Sigmoid colon (tissue), 7 donors: Measurements from ENCODE around the gene PDCD11. TPM values are rescaled to one million over a fixed set of nuclear protein-coding genes. Genes with fewer than 3 reads are reported as not detected.

Experiments
- DNase-seq: peaks from one replicate; pipeline ENCODE4 v3.0.0-alpha.2; 2019
- H3K27ac ChIP-seq, 4 donors: fragments of 200-600 bp; sonication (generic); one replicate each; pipeline ENCODE4 v1.5.1; 2016 to 2019; ENCODE audit warnings: mild to moderate bottlenecking in 1 of 4
- H3K27me3 ChIP-seq, 3 donors: fragments of 200-600 bp; sonication (generic); one replicate each; pipeline ENCODE4 v1.5.1; 2019; ENCODE audit warnings: mild to moderate bottlenecking in 1 of 3
- H3K36me3 ChIP-seq, 4 donors: fragments of 200-600 bp; sonication (generic); one replicate each; pipeline ENCODE4 v1.5.1; 2016 to 2019
- H3K4me1 ChIP-seq, 4 donors: fragments of 200-600 bp; sonication (generic); one replicate each; pipeline ENCODE4 v1.5.1; 2017 to 2019
- H3K4me3 ChIP-seq, 4 donors: fragments of 200-600 bp; sonication (generic); one replicate each; pipeline ENCODE4 v1.5.1; 2017 to 2019; ENCODE audit warnings: mild to moderate bottlenecking in 2 of 4, moderate library complexity in 1 of 4
- H3K9me3 ChIP-seq, 4 donors: fragments of 200-600 bp in 3 of 4; sonication (generic) in 3 of 4; one replicate each; pipeline versions ENCODE4 v1.5.1 to v1.6.1; 2013 to 2019
- CTCF ChIP-seq, 4 experiments: fragments of 450-650 bp in 3 of 4; fragments of 200-600 bp in 1 of 4; IDR thresholded peaks; one replicate each; pipeline ENCODE4 v1.5.1; 2016 to 2019; ENCODE audit warnings: antibody characterized with exemption in 4 of 4, mild to moderate bottlenecking in 3 of 4, moderate library complexity in 2 of 4
- EP300 ChIP-seq, 4 donors: sonication (generic); formaldehyde crosslinking; IDR thresholded peaks; one replicate each; pipeline ENCODE4 v1.6.1; 2017; ENCODE audit warnings: antibody characterized with exemption in 4 of 4
- POLR2A ChIP-seq, 2 donors: fragments of 450-650 bp; IDR thresholded peaks; one replicate each; pipeline ENCODE4 v1.6.1; 2016; ENCODE audit warnings: antibody characterized with exemption in 2 of 2, mild to moderate bottlenecking in 2 of 2, moderate library complexity in 2 of 2
- POLR2AphosphoS5 ChIP-seq, 4 donors: sonication (generic); formaldehyde crosslinking; IDR thresholded peaks; one replicate each; pipeline ENCODE4 v1.6.1; 2017; ENCODE audit warnings: antibody characterized with exemption in 4 of 4
- WGBS, 2 donors: extraction: QIAGEN DNeasy Blood & Tissue Kit; methylation state at CpG; one replicate each; pipeline ENCODE4 v1.1.7; 2013; 5-methylcytosine and 5-hydroxymethylcytosine counted together
- intact Hi-C: fragments of 100-400 bp; cut with DNase I; formaldehyde crosslinking; loops from one replicate; pipeline ENCODE4 v1.15.1; 2023
- polyA plus RNA-seq, 3 donors: library from polyadenylated mRNA; stranded (reverse); fragments of 200-250 nt; gene quantifications; one replicate each; pipeline ENCODE4 v1.2.3, GENCODE V29; 2013
- total RNA-seq, 4 donors: library from RNA; depleted of rRNA; stranded (reverse); fragments of >200 nt; gene quantifications; one replicate each; pipeline ENCODE4 v1.1.0, GENCODE V29; 2016
- donor health status: healthy with polysubstance abuse.
- donor health status: Bipolar disorder and iron deficiency.
- donor health status: healthy.

PDCD11 gene
- total and polyA plus RNA-seq, 7 donors, result 3.2 to 24.0 (median 11.8) TPM

GRCh38 chr10:103439776-103440175 is 43.4 kb downstream of the PDCD11 start:
- 94% methylated on average over 4 of the region's 4 CpGs for WGBS, 2 donors
- no peak for DNase-seq
- H3K27me3 ChIP-seq, result no peaks in the 10 kb centered on the region
- H3K9me3 ChIP-seq, result no peaks in the 10 kb centered on the region
- TF ChIP-seq POLR2A (IDR thresholded peaks at IDR 0.05) (no peak), POLR2AphosphoS5 (IDR thresholded peaks at IDR 0.05) (no peak), CTCF (IDR thresholded peaks at IDR 0.05) (no peak), EP300 (IDR thresholded peaks at IDR 0.05) (no peak)
- peaks cover 24 to 100% (median 51%) of the 10 kb centered on the region in 4 donors for H3K36me3 ChIP-seq
- intact Hi-C loops, result no loop called here
- H3K27ac ChIP-seq, result no peak overlapping the region
- H3K4me1 ChIP-seq, result no peaks in the 10 kb centered on the region
- H3K4me3 ChIP-seq, result no peak overlapping the region

- Histone ChIP-seq H3K27me3 (no peaks in the 10 kb centered on the region), H3K36me3 (peaks cover 24 to 100% (median 54%) of the 10 kb centered on the region in 4 donors), H3K4me1 (peaks cover 0 to 4% (median 0%) of the 10 kb centered on the region in 4 donors), H3K4me3 (no peak overlapping the region), H3K27ac (no peak overlapping the region), H3K9me3 (no peaks in the 10 kb centered on the region)
- no peak for DNase-seq
- intact Hi-C loops, result no loop called here
- WGBS, 2 donors, result 95 to 96% methylated on average over 14 of the region's 14 CpGs
- no peak for TF ChIP-seq CTCF (IDR thresholded peaks at IDR 0.05)
- no peak for TF ChIP-seq EP300 (IDR thresholded peaks at IDR 0.05)
- no peak for TF ChIP-seq POLR2A (IDR thresholded peaks at IDR 0.05)
- no peak for TF ChIP-seq POLR2AphosphoS5 (IDR thresholded peaks at IDR 0.05)
These were observed 44.0 kb downstream of the PDCD11 start for GRCh38 chr10:103440416-103440815.

- Histone ChIP-seq H3K36me3 (peaks cover 24 to 100% (median 57%) of the 10 kb centered on the region in 4 donors), H3K9me3 (no peaks in the 10 kb centered on the region), H3K4me3 (no peak overlapping the region), H3K27ac (no peak overlapping the region), H3K4me1 (peaks cover 0 to 9% (median 0%) of the 10 kb centered on the region in 4 donors), H3K27me3 (no peaks in the 10 kb centered on the region)
- WGBS, 2 donors, result 96 to 97% methylated on average over 8 of the region's 8 CpGs
- intact Hi-C loops, result no loop called here
- DNase-seq, result no peak
- TF ChIP-seq POLR2A (IDR thresholded peaks at IDR 0.05) (no peak), CTCF (IDR thresholded peaks at IDR 0.05) (no peak), EP300 (IDR thresholded peaks at IDR 0.05) (no peak), POLR2AphosphoS5 (IDR thresholded peaks at IDR 0.05) (no peak)
These were observed 44.8 kb downstream of the PDCD11 start for GRCh38 chr10:103441206-103441605.

GRCh38 chr10:103441611-103442010 is 45.2 kb downstream of the PDCD11 start:
- whole genome bisulfite sequencing, 2 donors, result 82 to 85% methylated on average over 8 of the region's 8 CpGs
- peaks cover 0 to 12% (median 0%) of the 10 kb centered on the region in 4 donors for H3K4me1 ChIP-seq

More at GRCh38 chr10:103441611-103442010, 45.2 kb downstream of the PDCD11 start:
- TF ChIP-seq EP300 (IDR thresholded peaks at IDR 0.05), result no peak
- no peak for TF ChIP-seq POLR2A (IDR thresholded peaks at IDR 0.05)
- TF ChIP-seq CTCF (IDR thresholded peaks at IDR 0.05), result no peak
- TF ChIP-seq POLR2AphosphoS5 (IDR thresholded peaks at IDR 0.05), result no peak
- peaks cover 24 to 100% (median 57%) of the 10 kb centered on the region in 4 donors for H3K36me3 ChIP-seq
- intact Hi-C loops, result no loop called here
- no peaks in the 10 kb centered on the region for H3K9me3 ChIP-seq
- no peak for DNase-seq
- H3K27me3 ChIP-seq, result no peaks in the 10 kb centered on the region
- no peak overlapping the region for H3K27ac ChIP-seq
- H3K4me3 ChIP-seq, result no peak overlapping the region
